Measurements from ENCODE around the gene RAB18. TPM values are rescaled to one million over a fixed set of nuclear protein-coding genes. Genes with fewer than 3 reads are reported as not detected.

Gene RAB18
- total and polyA plus RNA-seq, 10 of the 15 experiments (the other 5 are each of a cell fraction or from before 2014, with no cell fraction given): 13.4 to 98.8 (median 42.1) TPM

DNA sequence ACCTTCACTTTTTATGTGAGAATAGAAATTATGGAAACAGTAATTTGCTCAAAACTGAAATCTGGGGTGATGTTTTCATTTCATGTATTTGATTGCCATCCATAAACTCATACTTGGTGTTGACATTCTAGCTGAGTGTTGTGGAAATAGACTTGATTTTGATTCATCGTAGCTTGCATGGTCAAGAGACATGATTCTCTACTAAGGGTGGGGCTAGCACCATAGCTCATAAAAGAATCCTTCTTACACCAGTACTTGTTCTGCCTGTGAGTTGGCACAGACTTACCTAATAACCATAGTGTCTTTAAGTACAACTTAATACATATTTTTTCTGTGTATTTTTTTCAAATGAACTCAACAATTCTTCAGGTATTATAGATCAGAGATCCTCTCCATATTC, 36.6 kb downstream of the RAB18 start:
- ChIA-PET CTCF (interaction anchor here (0.5 to 1.3 kb wide), 3 partner anchors 8 to 1246 kb away, joined by 3 read pairs; no protein-coding TSS in a partner anchor), SMC1A (ENCODE audit: uncharacterized antibody, unreplicated experiment) (interaction anchor here (1.7 kb wide), 2 partner anchors 8 to 12 kb away, joined by 4 to 8 read pairs; no protein-coding TSS in a partner anchor), RAD21 (ENCODE audit: unreplicated experiment) (no interaction called here), POLR2A (no interaction called here)
- Histone ChIP-seq H3K79me2 (ENCODE audit: control insufficient read depth, insufficient read depth, low read length) (no peaks in the 10 kb centered on the region), H3K27ac (ENCODE audit: control insufficient read depth, insufficient read depth) (no peak overlapping the region), H3K27me3 (replicated peaks in 1 of 2; ENCODE audit: control insufficient read depth in 2 of 2, insufficient read depth in 2 of 2, low read length in 1 of 2) (no peaks in the 10 kb centered on the region), H3K9me3 (replicated peaks; ENCODE audit: control insufficient read depth, insufficient read depth, low read length) (no peaks in the 10 kb centered on the region), H4K20me1 (ENCODE audit: control insufficient read depth, insufficient read depth) (no peaks in the 10 kb centered on the region), H2AFZ (ENCODE audit: control insufficient read depth, low read depth, low read length) (no peak overlapping the region), H3K36me3 (ENCODE audit: control insufficient read depth in 2 of 2, insufficient read depth in 2 of 2, low read length in 1 of 2) (peaks cover 0 to 9% of the 10 kb centered on the region in 2 experiments; a peak in 2 of 4 replicates), H3K4me2 (ENCODE audit: control insufficient read depth, insufficient read depth) (no peak overlapping the region), H3K9ac (ENCODE audit: control insufficient read depth, insufficient read depth, low read length) (no peak overlapping the region), H3K4me3 (no peak overlapping the region), H3K4me1 (ENCODE audit: control insufficient read depth, insufficient read depth, low read length) (no peaks in the 10 kb centered on the region; the same call in 1 of the 2 replicates)
- ATAC-seq (no peak), DNase-seq (ENCODE audit: low read depth, low spot score) (no peak), FAIRE-seq (no peak)
- in situ Hi-C loops (cut with MboI) (no loop called here), intact Hi-C loops (cut with micrococcal nuclease; ENCODE audit: unreplicated experiment) (no loop called here)
- no TSS peak for BruUV-seq (replicated peaks)
- WGBS (ENCODE audit: insufficient coverage, insufficient replicate concordance, low lambda C conversion rate, missing lambda C conversion rate): 100% methylated on average over 1 of the region's 1 CpG
- TF ChIP-seq CREB1 (IDR thresholded peaks at IDR 0.05; ENCODE audit: low read depth) (no peak), IKZF1 (conservative IDR thresholded peaks at IDR 0.05) (no peak), SRF (IDR thresholded peaks at IDR 0.05; ENCODE audit: low read depth in 2 of 2, low read length in 2 of 2) (no peak), CBFB (IDR thresholded peaks at IDR 0.05; ENCODE audit: low read depth) (no peak), ATF7 (IDR thresholded peaks at IDR 0.05; ENCODE audit: low read depth) (no peak), FOS (IDR thresholded peaks at IDR 0.05; ENCODE audit: borderline replicate concordance, extremely low read depth, insufficient read length) (no peak), NR2C2 (IDR thresholded peaks at IDR 0.05; ENCODE audit: borderline replicate concordance, control insufficient read depth, insufficient read length, low read depth) (no peak), SMARCA5 (IDR thresholded peaks at IDR 0.05) (no peak), PAX8 (IDR thresholded peaks at IDR 0.05) (no peak), EZH2 (IDR thresholded peaks at IDR 0.05; ENCODE audit: borderline replicate concordance, control insufficient read depth, low read depth, low read length) (no peak)
- TF ChIP-seq, protein P1, sequence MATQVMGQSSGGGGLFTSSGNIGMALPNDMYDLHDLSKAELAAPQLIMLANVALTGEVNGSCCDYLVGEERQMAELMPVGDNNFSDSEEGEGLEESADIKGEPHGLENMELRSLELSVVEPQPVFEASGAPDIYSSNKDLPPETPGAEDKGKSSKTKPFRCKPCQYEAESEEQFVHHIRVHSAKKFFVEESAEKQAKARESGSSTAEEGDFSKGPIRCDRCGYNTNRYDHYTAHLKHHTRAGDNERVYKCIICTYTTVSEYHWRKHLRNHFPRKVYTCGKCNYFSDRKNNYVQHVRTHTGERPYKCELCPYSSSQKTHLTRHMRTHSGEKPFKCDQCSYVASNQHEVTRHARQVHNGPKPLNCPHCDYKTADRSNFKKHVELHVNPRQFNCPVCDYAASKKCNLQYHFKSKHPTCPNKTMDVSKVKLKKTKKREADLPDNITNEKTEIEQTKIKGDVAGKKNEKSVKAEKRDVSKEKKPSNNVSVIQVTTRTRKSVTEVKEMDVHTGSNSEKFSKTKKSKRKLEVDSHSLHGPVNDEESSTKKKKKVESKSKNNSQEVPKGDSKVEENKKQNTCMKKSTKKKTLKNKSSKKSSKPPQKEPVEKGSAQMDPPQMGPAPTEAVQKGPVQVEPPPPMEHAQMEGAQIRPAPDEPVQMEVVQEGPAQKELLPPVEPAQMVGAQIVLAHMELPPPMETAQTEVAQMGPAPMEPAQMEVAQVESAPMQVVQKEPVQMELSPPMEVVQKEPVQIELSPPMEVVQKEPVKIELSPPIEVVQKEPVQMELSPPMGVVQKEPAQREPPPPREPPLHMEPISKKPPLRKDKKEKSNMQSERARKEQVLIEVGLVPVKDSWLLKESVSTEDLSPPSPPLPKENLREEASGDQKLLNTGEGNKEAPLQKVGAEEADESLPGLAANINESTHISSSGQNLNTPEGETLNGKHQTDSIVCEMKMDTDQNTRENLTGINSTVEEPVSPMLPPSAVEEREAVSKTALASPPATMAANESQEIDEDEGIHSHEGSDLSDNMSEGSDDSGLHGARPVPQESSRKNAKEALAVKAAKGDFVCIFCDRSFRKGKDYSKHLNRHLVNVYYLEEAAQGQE (IDR thresholded peaks at IDR 0.05; ENCODE audit: low read depth, low read length): no peak
- TF ChIP-seq, protein P2, sequence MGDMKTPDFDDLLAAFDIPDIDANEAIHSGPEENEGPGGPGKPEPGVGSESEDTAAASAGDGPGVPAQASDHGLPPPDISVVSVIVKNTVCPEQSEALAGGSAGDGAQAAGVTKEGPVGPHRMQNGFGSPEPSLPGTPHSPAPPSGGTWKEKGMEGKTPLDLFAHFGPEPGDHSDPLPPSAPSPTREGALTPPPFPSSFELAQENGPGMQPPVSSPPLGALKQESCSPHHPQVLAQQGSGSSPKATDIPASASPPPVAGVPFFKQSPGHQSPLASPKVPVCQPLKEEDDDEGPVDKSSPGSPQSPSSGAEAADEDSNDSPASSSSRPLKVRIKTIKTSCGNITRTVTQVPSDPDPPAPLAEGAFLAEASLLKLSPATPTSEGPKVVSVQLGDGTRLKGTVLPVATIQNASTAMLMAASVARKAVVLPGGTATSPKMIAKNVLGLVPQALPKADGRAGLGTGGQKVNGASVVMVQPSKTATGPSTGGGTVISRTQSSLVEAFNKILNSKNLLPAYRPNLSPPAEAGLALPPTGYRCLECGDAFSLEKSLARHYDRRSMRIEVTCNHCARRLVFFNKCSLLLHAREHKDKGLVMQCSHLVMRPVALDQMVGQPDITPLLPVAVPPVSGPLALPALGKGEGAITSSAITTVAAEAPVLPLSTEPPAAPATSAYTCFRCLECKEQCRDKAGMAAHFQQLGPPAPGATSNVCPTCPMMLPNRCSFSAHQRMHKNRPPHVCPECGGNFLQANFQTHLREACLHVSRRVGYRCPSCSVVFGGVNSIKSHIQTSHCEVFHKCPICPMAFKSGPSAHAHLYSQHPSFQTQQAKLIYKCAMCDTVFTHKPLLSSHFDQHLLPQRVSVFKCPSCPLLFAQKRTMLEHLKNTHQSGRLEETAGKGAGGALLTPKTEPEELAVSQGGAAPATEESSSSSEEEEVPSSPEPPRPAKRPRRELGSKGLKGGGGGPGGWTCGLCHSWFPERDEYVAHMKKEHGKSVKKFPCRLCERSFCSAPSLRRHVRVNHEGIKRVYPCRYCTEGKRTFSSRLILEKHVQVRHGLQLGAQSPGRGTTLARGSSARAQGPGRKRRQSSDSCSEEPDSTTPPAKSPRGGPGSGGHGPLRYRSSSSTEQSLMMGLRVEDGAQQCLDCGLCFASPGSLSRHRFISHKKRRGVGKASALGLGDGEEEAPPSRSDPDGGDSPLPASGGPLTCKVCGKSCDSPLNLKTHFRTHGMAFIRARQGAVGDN (IDR thresholded peaks at IDR 0.05): no peak
- TF ChIP-seq, protein P3, sequence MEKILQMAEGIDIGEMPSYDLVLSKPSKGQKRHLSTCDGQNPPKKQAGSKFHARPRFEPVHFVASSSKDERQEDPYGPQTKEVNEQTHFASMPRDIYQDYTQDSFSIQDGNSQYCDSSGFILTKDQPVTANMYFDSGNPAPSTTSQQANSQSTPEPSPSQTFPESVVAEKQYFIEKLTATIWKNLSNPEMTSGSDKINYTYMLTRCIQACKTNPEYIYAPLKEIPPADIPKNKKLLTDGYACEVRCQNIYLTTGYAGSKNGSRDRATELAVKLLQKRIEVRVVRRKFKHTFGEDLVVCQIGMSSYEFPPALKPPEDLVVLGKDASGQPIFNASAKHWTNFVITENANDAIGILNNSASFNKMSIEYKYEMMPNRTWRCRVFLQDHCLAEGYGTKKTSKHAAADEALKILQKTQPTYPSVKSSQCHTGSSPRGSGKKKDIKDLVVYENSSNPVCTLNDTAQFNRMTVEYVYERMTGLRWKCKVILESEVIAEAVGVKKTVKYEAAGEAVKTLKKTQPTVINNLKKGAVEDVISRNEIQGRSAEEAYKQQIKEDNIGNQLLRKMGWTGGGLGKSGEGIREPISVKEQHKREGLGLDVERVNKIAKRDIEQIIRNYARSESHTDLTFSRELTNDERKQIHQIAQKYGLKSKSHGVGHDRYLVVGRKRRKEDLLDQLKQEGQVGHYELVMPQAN (conservative IDR thresholded peaks at IDR 0.05): no peak
- TF ChIP-seq, protein P4, sequence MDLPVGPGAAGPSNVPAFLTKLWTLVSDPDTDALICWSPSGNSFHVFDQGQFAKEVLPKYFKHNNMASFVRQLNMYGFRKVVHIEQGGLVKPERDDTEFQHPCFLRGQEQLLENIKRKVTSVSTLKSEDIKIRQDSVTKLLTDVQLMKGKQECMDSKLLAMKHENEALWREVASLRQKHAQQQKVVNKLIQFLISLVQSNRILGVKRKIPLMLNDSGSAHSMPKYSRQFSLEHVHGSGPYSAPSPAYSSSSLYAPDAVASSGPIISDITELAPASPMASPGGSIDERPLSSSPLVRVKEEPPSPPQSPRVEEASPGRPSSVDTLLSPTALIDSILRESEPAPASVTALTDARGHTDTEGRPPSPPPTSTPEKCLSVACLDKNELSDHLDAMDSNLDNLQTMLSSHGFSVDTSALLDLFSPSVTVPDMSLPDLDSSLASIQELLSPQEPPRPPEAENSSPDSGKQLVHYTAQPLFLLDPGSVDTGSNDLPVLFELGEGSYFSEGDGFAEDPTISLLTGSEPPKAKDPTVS (IDR thresholded peaks at IDR 0.05; ENCODE audit: low read depth, low read length): no peak

All from GM12878 (cell line).